Right lobe of liver (tissue), 4 donors: ENCODE measurements around the gene ARID3B.

Experiments
- POLR2A ChIP-seq: fragments of 450-650 bp; IDR thresholded peaks from one replicate; pipeline ENCODE4 v1.6.1; 2017; ENCODE audit warnings: antibody characterized with exemption, mild to moderate bottlenecking
- TF ChIP-seq, protein P1 (sequence below), 4 donors: fragments of 200-600 bp in 3 of 4; fragments of 450-650 bp in 1 of 4; IDR thresholded peaks; one replicate each; pipeline versions ENCODE4 v1.5.1 to v1.8.0; 2016 to 2022; ENCODE audit warnings: antibody characterized with exemption in 4 of 4, mild to moderate bottlenecking in 2 of 4
- donor health status: DM: no; HTN: no; CAD: no.
- donor health status: DM: no; HTN: no; CAD: no.
- donor health status: DM: no; HTN: yes; CAD: no.

- TF ChIP-seq, protein P1, sequence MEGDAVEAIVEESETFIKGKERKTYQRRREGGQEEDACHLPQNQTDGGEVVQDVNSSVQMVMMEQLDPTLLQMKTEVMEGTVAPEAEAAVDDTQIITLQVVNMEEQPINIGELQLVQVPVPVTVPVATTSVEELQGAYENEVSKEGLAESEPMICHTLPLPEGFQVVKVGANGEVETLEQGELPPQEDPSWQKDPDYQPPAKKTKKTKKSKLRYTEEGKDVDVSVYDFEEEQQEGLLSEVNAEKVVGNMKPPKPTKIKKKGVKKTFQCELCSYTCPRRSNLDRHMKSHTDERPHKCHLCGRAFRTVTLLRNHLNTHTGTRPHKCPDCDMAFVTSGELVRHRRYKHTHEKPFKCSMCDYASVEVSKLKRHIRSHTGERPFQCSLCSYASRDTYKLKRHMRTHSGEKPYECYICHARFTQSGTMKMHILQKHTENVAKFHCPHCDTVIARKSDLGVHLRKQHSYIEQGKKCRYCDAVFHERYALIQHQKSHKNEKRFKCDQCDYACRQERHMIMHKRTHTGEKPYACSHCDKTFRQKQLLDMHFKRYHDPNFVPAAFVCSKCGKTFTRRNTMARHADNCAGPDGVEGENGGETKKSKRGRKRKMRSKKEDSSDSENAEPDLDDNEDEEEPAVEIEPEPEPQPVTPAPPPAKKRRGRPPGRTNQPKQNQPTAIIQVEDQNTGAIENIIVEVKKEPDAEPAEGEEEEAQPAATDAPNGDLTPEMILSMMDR (IDR thresholded peaks at IDR 0.05): no peak
- TF ChIP-seq POLR2A: no peak
These were observed 28.7 kb downstream of the ARID3B start for GRCh38 chr15:74569731-74570070.
